Activated B cell treated with CpG ODN at 0.5 μM for 24 hours (primary cell): ENCODE data around the gene FGD3. TPM values are rescaled to one million over a fixed set of nuclear protein-coding genes. Genes with fewer than 3 reads are reported as not detected.
"Not testable (repeated sequence)": the region's sequence is repeated elsewhere in the genome, so short reads cannot be mapped to it uniquely, and the experiment has no call there.

Experiments used
- ATAC-seq: fragments of 200-7000 bp; cut with Tn5 transposase; one replicate; pipeline ENCODE4 v1.10.0; 2021; ENCODE audit warnings: low read depth, mild to moderate bottlenecking, moderate library complexity
- CTCF ChIA-PET: fragments of 350-600 bp; sonication (Branson Sonifier 250); formaldehyde crosslinking; loops from one replicate; lab custom pipeline; 2021; ENCODE audit warnings: antibody characterized with exemption; lab: Charles Lee
- POLR2A ChIA-PET: fragments of 350-600 bp; sonication (Branson Sonifier 250); formaldehyde crosslinking; loops from one replicate; lab custom pipeline; 2021; ENCODE audit warnings: antibody characterized with exemption; lab: Charles Lee
- DNase-seq: peaks from one replicate; pipeline ENCODE4 v3.0.0; 2022
- H3K27ac Mint-ChIP-seq: one replicate; pipeline ENCODE4 v1.8.0; 2020; ENCODE audit warnings: mixed read lengths
- H3K27me3 Mint-ChIP-seq: one replicate; pipeline ENCODE4 v1.8.0; 2021; ENCODE audit warnings: mixed read lengths
- H3K36me3 Mint-ChIP-seq: one replicate; pipeline ENCODE4 v1.8.0; 2021; ENCODE audit warnings: low read depth, mixed read lengths
- H3K4me1 Mint-ChIP-seq: one replicate; pipeline ENCODE4 v1.8.0; 2021; ENCODE audit warnings: mixed read lengths
- H3K4me3 Mint-ChIP-seq: one replicate; pipeline ENCODE4 v1.8.0; 2020; ENCODE audit warnings: mild to moderate bottlenecking, mixed read lengths
- H3K9me3 Mint-ChIP-seq: one replicate; pipeline ENCODE4 v1.8.0; 2020; ENCODE audit warnings: mixed read lengths
- intact Hi-C: fragments of 100-400 bp; cut with micrococcal nuclease; formaldehyde crosslinking; loops from one replicate; pipeline ENCODE4 v1.15.1; 2024
- total RNA-seq: library from RNA; stranded (reverse); gene quantifications from 2 replicates; pipeline ENCODE4 v1.2.3, GENCODE V29; 2022
- TF ChIP-seq, protein P1 (sequence below): fragments of 200-600 bp; IDR thresholded peaks from one replicate; pipeline ENCODE4 v1.8.0; 2022; ENCODE audit warnings: antibody characterized with exemption, mild to moderate bottlenecking

The FGD3 gene
- total RNA-seq, 1 donor from 2014 or later = 61.9 TPM

GRCh38 chr9:93010704-93011103 is 63.4 kb downstream of the FGD3 start:
- no peak overlapping the region for H3K27ac Mint-ChIP-seq
- no peak overlapping the region for H3K4me3 Mint-ChIP-seq
- CTCF ChIA-PET = no interaction called here
- peaks cover 2% of the 10 kb centered on the region for H3K4me1 Mint-ChIP-seq
- DNase-seq = no peak
- no peak for ATAC-seq
- no peaks in the 10 kb centered on the region for H3K27me3 Mint-ChIP-seq
- H3K9me3 Mint-ChIP-seq = no peaks in the 10 kb centered on the region
- POLR2A ChIA-PET = no interaction called here
- TF ChIP-seq, protein P1, sequence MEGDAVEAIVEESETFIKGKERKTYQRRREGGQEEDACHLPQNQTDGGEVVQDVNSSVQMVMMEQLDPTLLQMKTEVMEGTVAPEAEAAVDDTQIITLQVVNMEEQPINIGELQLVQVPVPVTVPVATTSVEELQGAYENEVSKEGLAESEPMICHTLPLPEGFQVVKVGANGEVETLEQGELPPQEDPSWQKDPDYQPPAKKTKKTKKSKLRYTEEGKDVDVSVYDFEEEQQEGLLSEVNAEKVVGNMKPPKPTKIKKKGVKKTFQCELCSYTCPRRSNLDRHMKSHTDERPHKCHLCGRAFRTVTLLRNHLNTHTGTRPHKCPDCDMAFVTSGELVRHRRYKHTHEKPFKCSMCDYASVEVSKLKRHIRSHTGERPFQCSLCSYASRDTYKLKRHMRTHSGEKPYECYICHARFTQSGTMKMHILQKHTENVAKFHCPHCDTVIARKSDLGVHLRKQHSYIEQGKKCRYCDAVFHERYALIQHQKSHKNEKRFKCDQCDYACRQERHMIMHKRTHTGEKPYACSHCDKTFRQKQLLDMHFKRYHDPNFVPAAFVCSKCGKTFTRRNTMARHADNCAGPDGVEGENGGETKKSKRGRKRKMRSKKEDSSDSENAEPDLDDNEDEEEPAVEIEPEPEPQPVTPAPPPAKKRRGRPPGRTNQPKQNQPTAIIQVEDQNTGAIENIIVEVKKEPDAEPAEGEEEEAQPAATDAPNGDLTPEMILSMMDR = no peak
- intact Hi-C loops = no loop called here
- H3K36me3 Mint-ChIP-seq = peaks cover 75% of the 10 kb centered on the region

DNA sequence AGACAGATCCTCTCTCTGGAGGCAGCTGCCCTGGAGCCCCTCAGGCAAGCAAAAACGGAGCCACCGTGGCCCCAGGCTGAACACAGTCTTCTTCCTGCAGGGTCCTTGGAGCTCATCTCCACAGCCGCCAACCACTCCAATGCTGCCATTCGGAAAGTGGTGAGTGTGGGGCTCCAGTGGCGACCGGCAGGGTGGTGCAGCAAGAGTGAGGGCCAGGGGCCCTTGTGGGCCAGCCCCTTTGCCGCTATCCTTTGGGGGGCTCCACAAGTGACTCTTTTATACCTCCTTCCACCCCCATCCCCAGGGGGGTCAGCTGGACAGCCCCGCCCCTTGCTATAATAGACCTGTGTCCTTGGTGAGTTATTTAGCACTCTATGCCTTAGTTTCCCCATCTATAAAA is 63.8 kb downstream of the FGD3 start:
- ChIA-PET POLR2A (no interaction called here), CTCF (no interaction called here)
- peaks cover 74% of the 10 kb centered on the region for H3K36me3 Mint-ChIP-seq
- no peak overlapping the region for H3K4me3 Mint-ChIP-seq
- H3K9me3 Mint-ChIP-seq = no peaks in the 10 kb centered on the region
- H3K4me1 Mint-ChIP-seq = peaks cover 2% of the 10 kb centered on the region
- TF ChIP-seq, protein P1 = no peak
- DNase-seq (no peak), ATAC-seq (no peak)
- H3K27ac Mint-ChIP-seq = no peak overlapping the region
- H3K27me3 Mint-ChIP-seq = no peaks in the 10 kb centered on the region
- intact Hi-C loops = no loop called here

DNA sequence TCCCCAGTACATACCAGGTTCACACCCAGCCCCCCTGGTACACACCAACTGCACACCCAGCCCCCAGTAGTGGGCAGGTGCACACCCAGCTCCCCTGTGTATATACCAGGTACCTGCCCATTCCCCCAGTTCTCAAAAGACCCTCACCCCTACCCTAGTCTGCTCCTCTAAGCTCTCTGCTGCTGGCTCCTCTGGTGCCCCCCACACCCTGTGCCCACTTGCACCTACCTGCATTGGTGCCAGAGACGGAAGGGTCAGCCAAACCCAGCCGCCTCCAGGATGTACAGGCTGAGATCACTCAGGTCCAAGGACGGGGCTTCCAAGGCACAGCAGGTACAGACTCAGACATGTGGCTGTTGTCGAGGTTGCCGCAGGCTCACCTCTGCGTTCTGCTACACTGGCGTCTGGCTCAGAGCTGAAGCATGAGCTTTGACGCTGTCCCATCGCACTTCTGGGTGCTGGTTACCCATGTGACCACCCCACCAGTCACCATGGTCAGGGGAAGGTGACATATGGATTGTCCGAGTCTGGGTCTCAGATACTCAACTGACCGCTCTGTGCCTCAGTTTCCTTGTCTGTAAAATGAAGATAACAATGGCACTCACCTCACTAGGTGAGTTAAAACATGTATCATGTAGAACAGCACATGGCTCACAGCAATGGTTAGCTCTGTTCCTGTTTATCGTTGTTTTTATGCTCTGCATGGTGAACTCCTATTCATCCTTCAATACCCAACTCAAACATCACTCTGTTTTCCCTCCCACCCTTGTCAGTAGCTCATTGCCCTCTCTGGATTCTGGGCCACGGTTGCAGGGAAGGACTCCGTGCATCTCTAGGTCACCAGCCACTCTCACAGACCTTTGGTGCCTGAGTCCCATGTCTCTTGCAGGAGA is 65.9 kb downstream of the FGD3 start:
- ChIA-PET POLR2A (interaction anchor here (0.6 kb wide), 1 partner anchor 41 kb away, joined by 3 read pairs; no protein-coding TSS in a partner anchor), CTCF (no interaction called here)
- no peaks in the 10 kb centered on the region for H3K27me3 Mint-ChIP-seq
- H3K36me3 Mint-ChIP-seq = peaks cover 70% of the 10 kb centered on the region
- no peak for DNase-seq
- no peak overlapping the region for H3K4me3 Mint-ChIP-seq
- intact Hi-C loops = no loop called here
- no peaks in the 10 kb centered on the region for H3K9me3 Mint-ChIP-seq
- peak overlapping the region; percentile 30 for H3K27ac Mint-ChIP-seq
- TF ChIP-seq, protein P1 = no peak
- H3K4me1 Mint-ChIP-seq = peaks cover 2% of the 10 kb centered on the region
- ATAC-seq = no peak

- ChIA-PET POLR2A (no interaction called here), CTCF (interaction anchor here (2.0 kb wide), 1 partner anchor 9 kb away, joined by 8 read pairs; no protein-coding TSS in a partner anchor)
- intact Hi-C loops = no loop called here
- TF ChIP-seq, protein P1 = no peak
- DNase-seq (no peak), ATAC-seq (no peak)
- H3K4me3 Mint-ChIP-seq = no peak overlapping the region
- no peaks in the 10 kb centered on the region for H3K9me3 Mint-ChIP-seq
- no peak overlapping the region for H3K27ac Mint-ChIP-seq
- H3K4me1 Mint-ChIP-seq = peaks cover 2% of the 10 kb centered on the region
- no peaks in the 10 kb centered on the region for H3K27me3 Mint-ChIP-seq
- H3K36me3 Mint-ChIP-seq = peaks cover 72% of the 10 kb centered on the region
Measured at GRCh38 chr9:93013856-93014582, 66.7 kb downstream of the FGD3 start.

DNA sequence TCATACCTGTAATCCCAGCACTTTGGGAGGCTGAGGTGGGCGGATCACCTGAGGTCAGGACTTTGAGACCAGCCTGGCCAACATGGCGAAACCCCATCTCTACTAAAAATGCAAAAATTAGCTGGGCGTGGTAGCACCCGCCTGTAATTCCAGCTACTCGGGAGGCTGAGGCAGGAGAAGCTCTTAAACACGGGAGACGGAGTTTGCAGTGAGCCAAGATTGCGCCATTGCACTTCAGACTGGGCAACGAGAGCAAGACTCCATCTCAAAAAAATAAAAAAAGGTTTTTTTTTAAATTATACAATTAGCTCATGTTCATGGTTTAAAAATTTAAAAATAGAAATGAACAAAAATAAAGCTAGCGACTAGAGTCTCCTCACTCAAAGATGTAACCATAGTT is 67.9 kb downstream of the FGD3 start:
- H3K27ac Mint-ChIP-seq, DNase-seq: not testable (repeated sequence)
- CTCF ChIA-PET = interaction anchor here (1.8 to 2.0 kb wide), 2 partner anchors 10 to 13 kb away, joined by 5 to 8 read pairs; no protein-coding TSS in a partner anchor

More for the DNA sequence above, 67.9 kb downstream of the FGD3 start:
- H3K27me3 Mint-ChIP-seq, ATAC-seq, H3K4me1 Mint-ChIP-seq, H3K9me3 Mint-ChIP-seq, H3K4me3 Mint-ChIP-seq, intact Hi-C loops: not testable (repeated sequence)
- peaks cover 74% of the 10 kb centered on the region for H3K36me3 Mint-ChIP-seq
- POLR2A ChIA-PET = interaction anchor here (0.5 kb wide), 1 partner anchor 31 kb away, joined by 3 read pairs; no protein-coding TSS in a partner anchor
